Left ventricle myocardium inferior (tissue), 1 donor: ENCODE measurements around the gene CARD6. TPM values are rescaled to one million over a fixed set of nuclear protein-coding genes. Genes with fewer than 3 reads are reported as not detected.
"Not testable (repeated sequence)": the region's sequence is repeated elsewhere in the genome, so short reads cannot be mapped to it uniquely, and the experiment has no call there.

ENCODE experiments used
- DNase-seq: peaks from one replicate; pipeline ENCODE4 v3.0.0-alpha.2; 2020
- H3K27ac ChIP-seq: fragments of 200-600 bp; replicated peaks from 2 replicates; pipeline ENCODE4 v1.8.0; 2021
- H3K27me3 ChIP-seq: fragments of 200-600 bp; 2 replicates; pipeline ENCODE4 v1.8.0; 2021; ENCODE audit warnings: low read depth
- H3K36me3 ChIP-seq: fragments of 200-600 bp; 2 replicates; pipeline ENCODE4 v1.8.0; 2021
- H3K4me1 ChIP-seq: fragments of 200-600 bp; 2 replicates; pipeline ENCODE4 v1.8.0; 2021
- H3K4me3 ChIP-seq: fragments of 200-600 bp; 2 replicates; pipeline ENCODE4 v1.8.0; 2021; ENCODE audit warnings: mild to moderate bottlenecking, moderate library complexity
- H3K9me3 ChIP-seq: fragments of 200-600 bp; replicated peaks from 2 replicates; pipeline ENCODE4 v1.8.0; 2021
- intact Hi-C: fragments of 100-400 bp; cut with micrococcal nuclease; formaldehyde crosslinking; loops from one replicate; pipeline ENCODE4 v1.11.0; 2022
- total RNA-seq: library from RNA; stranded (reverse); fragmentation: NEBNext Ultra II Directional; extraction: Animal tissue kit (Norgen Biotek cat#: 25700); gene quantifications from one replicate; pipeline ENCODE4 v1.2.1, GENCODE V29; 2021
- TF ChIP-seq, protein P1 (sequence below): fragments of 200-600 bp; IDR thresholded peaks from 2 replicates; pipeline ENCODE4 v1.8.0; 2021; ENCODE audit warnings: antibody characterized with exemption, mild to moderate bottlenecking, borderline replicate concordance
- donor health status: DM: no; HTN: yes; CAD: no; lungs with severe emphysema.

Gene CARD6
- total RNA-seq, 1 donor from 2014 or later: 6.1 TPM

DNA sequence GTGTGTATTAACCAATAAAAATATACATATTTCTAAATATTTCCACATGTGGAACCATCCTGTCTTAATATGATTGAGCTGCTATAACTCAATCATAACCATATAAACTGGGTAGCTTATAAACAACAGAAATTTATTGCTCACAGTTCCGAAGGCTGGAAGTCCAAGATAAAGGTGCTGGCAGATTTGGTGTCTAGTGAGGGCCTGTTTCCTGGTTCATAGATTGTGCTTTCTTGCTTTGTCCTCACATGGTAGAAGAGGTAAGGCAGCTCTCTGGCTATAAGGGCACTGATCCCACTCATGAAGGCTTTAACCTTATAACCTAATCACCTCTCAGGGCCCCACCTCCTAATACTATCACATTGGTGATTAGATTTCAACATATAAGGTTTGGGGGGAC, 29.0 kb upstream of the CARD6 start:
- Histone ChIP-seq H3K9me3 (no peaks in the 10 kb centered on the region), H3K36me3 (no peaks in the 10 kb centered on the region), H3K27me3 (no peaks in the 10 kb centered on the region), H3K4me3 (no peak overlapping the region), H3K27ac (no peak overlapping the region), H3K4me1 (no peaks in the 10 kb centered on the region)
- DNase-seq: no peak
- intact Hi-C loops: no loop called here
- TF ChIP-seq, protein P1, sequence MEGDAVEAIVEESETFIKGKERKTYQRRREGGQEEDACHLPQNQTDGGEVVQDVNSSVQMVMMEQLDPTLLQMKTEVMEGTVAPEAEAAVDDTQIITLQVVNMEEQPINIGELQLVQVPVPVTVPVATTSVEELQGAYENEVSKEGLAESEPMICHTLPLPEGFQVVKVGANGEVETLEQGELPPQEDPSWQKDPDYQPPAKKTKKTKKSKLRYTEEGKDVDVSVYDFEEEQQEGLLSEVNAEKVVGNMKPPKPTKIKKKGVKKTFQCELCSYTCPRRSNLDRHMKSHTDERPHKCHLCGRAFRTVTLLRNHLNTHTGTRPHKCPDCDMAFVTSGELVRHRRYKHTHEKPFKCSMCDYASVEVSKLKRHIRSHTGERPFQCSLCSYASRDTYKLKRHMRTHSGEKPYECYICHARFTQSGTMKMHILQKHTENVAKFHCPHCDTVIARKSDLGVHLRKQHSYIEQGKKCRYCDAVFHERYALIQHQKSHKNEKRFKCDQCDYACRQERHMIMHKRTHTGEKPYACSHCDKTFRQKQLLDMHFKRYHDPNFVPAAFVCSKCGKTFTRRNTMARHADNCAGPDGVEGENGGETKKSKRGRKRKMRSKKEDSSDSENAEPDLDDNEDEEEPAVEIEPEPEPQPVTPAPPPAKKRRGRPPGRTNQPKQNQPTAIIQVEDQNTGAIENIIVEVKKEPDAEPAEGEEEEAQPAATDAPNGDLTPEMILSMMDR: no peak

DNA sequence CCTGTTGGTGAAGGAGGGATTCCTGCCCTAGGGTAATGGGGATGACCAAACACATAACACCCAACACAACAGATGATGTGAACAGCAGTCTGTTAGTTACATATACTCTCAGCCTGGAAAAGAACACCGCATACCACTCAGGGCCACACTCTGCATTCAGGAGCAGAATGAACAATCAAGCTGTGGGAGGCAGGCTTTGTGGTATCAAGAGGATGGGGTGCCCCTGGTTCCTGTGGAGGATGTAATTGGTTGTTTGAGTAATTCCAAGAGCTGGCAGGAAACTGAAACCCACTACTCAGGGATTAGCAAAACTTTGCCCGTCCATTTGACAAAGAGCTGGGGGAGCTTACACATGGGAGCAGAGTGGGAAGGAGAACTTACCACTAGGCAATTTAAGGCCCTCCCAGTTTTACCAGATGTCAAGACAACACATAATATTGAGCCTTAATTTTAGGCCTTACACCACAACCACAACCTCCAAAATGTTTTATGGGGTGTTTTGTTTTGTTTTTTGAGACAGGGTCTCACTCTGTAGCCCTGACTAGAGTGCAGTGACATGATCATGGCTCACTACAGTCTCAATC, 27.4 kb upstream of the CARD6 start:
- H3K4me3 ChIP-seq: no peak overlapping the region
- no peaks in the 10 kb centered on the region for H3K36me3 ChIP-seq
- no peaks in the 10 kb centered on the region for H3K4me1 ChIP-seq
- no peaks in the 10 kb centered on the region for H3K27me3 ChIP-seq
- TF ChIP-seq, protein P1: no peak
- H3K9me3 ChIP-seq: no peaks in the 10 kb centered on the region
- intact Hi-C loops: no loop called here
- DNase-seq: no peak
- no peak overlapping the region for H3K27ac ChIP-seq

DNA sequence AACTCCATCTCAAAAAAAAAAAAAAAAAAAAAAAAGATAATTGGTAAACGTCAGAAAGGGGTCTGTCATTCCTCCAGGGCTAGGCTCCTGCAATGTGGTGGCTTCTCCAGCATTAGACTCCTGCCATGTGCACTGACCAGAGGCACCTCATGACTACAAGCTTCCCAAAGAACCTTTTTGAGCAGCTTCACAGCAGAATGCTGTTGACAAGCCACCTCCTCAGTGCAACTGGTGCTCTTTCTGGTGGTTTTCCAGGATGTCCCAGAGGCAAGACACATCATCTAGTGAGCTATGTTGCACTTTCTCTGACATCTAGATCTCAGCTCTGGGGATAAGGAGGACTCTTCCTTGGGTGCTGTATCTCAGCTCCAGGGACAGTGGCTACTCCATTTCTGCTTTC, 17.7 kb upstream of the CARD6 start:
- Histone ChIP-seq H3K27me3 (no peaks in the 10 kb centered on the region), H3K4me1 (no peaks in the 10 kb centered on the region), H3K36me3 (peaks cover 27% of the 10 kb centered on the region), H3K4me3 (no peak overlapping the region), H3K9me3 (no peaks in the 10 kb centered on the region), H3K27ac (no peak overlapping the region)
- intact Hi-C loops: no loop called here
- TF ChIP-seq, protein P1: no peak
- DNase-seq: no peak

DNA sequence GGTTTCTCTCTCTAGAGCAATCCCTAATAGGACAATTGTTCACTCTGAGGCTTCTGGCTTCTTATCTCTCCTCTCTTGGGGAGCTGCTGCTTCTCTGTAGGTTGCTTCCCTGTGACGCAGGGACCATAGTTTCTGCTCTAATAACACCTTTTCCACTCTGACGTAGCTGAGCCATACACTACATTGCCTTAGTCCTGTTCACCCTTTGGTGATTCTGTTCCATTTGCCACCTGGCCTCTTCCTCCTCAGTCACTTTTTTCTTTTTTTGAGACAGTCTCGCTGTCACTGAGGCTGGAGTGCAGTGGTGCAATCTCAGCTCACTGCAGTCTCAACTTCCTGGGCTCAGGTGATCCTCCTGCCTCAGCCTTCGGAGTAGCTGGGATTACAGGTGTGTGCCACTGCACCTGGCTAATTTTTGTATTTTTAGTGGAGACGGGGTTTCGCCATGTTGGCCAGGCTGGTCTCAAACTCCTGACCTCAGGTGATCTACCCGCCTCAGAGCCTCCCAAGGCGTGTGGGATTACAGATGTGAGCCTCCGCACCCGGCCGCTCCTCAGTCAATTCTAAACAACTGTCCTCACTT, 15.6 kb upstream of the CARD6 start:
- H3K27ac ChIP-seq, H3K4me1 ChIP-seq, H3K4me3 ChIP-seq, H3K27me3 ChIP-seq, H3K9me3 ChIP-seq, DNase-seq, intact Hi-C loops: not testable (repeated sequence)
- peaks cover 48% of the 10 kb centered on the region for H3K36me3 ChIP-seq

DNA sequence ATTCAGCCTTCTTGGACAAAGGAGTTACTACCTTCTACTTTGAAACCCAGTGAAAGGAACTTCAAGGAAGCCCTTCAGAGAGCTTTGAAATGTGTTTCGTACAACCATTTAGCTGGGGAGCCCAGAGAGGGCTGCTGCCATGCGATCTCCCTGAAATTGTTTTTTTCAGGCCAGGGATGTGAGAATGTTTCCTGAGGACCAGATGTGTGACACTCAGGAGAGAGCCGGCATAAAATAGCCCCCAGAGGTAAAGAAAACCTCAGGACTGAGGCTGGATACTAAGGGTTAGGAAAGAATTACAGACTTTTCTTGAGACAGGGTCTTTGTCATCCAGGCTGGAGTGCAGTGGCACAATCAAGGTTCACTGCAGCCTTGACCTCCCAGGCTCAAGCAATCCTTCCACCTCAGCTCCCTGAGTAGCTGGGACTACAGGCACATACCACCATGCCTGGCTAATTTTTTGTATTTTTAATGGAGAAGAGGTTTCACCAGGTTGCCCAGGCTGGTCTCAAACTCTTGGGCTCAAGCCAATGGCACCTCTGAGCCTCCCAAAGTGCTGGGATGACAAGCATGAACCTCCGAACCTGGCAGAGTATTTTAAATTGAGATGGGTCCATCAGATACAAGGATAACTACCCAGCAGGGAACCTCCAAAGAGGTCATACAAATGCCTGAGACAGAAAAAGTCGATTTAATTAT, 14.5 kb upstream of the CARD6 start:
- no peak overlapping the region for H3K27ac ChIP-seq
- H3K4me3 ChIP-seq: no peak overlapping the region
- DNase-seq: no peak
- peaks cover 58% of the 10 kb centered on the region for H3K36me3 ChIP-seq
- TF ChIP-seq, protein P1: no peak
- H3K9me3 ChIP-seq: no peaks in the 10 kb centered on the region
- intact Hi-C loops: no loop called here
- no peaks in the 10 kb centered on the region for H3K27me3 ChIP-seq
- no peaks in the 10 kb centered on the region for H3K4me1 ChIP-seq
